ENCODE results near the gene KIF26A. TPM values are rescaled to one million over a fixed set of nuclear protein-coding genes. Genes with fewer than 3 reads are reported as not detected.

The KIF26A gene
- total and polyA plus RNA-seq, 2 of the 13 experiments (the other 11 are each of a cell fraction or from before 2014, with no cell fraction given) = not detected

DNA sequence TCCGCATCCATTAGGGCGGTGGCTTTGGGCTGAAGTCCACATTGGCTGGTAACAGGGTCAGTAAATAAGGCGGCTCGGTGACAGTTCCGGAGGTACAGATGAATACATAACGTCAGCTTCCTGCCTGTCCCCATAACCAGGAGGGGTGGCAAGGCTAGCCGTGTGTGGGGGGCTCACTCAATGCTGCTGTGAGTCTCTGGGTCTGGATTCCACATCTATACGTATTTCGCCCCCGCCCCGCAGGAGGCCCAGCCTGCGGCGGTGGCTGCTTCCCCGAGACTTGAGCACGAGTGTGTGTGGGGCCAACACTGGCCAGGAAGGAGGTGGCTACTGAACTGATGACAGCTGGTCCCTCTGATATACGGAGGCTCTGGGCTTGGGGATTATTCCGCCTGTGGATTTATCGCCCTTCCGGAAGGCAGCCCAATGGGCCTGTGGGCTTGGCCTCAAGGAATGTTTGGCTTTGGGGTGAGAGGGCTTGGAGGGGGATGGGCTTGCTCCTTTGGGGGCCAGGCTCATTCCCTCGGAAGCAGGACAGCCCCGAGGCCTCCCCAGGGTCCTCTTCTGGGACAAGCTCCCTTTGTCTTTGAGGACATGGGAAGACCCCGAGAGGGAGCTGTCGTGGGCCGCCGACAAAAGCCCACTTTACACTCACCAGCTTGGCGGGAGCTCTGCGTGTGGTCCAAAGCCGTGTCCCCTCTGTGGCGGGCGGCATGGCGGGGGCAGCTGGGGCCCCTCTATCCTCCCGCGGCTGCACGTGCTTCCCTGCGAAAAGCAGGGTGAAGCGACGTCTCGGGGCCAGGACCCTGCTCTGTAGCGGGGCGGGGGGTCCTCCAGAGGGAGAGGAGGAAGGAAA, 82.1 kb downstream of the KIF26A start:
- DNase-seq (ENCODE audit: low spot score) = no peak
- POLR2A ChIA-PET = no interaction called here
- Histone ChIP-seq H3K79me2 (ENCODE audit: insufficient read depth, low read length) (no peaks in the 10 kb centered on the region), H3K27me3 (ENCODE audit: control insufficient read depth in 1 of 2, insufficient read depth in 2 of 2, low read length in 2 of 2) (peaks cover 2 to 31% of the 10 kb centered on the region in 2 experiments; a peak in 4 of 5 replicates), H3K4me2 (ENCODE audit: low read depth, low read length) (no peak overlapping the region), H2AFZ (ENCODE audit: low read length) (no peak overlapping the region), H4K20me1 (ENCODE audit: insufficient read depth, low read length) (no peaks in the 10 kb centered on the region), H3K4me3 (replicated peaks in 1 of 3; ENCODE audit: insufficient read depth in 1 of 3, low read depth in 2 of 3, low read length in 3 of 3) (no peak overlapping the region), H3K27ac (ENCODE audit: extremely low read length, insufficient read depth, low read length) (no peak overlapping the region), H3K9ac (ENCODE audit: insufficient read depth, low read depth, low read length) (no peak overlapping the region), H3K36me3 (replicated peaks in 1 of 2; ENCODE audit: control insufficient read depth in 1 of 2, insufficient read depth in 2 of 2, low read length in 2 of 2) (no peaks in the 10 kb centered on the region), H3K4me1 (ENCODE audit: insufficient read depth, low read length) (peaks cover 10% of the 10 kb centered on the region), H3K9me3 (ENCODE audit: low read length) (no peaks in the 10 kb centered on the region)
- intact Hi-C loops (cut with micrococcal nuclease; ENCODE audit: unreplicated experiment) (no loop called here), in situ Hi-C loops (cut with HindIII; ENCODE audit: extremely low pct_ligation_motif_present, low pct_unique_long_range_greater_than_20kb) (no loop called here)
- WGBS (ENCODE audit: low lambda C conversion rate) = 55% methylated on average over 16 of the region's 40 CpGs
- CTCF ChIA-PET (ENCODE audit: low intra/inter-chr PET ratio, low total read pairs) = no interaction called here
- no TSS peak for BruUV-seq (replicated peaks)
- peak; percentile 31; the same call in 1 of the 3 replicates for ATAC-seq
- FAIRE-seq = no peak
- TF ChIP-seq KDM5B (CRISPR knock-in tag; IDR thresholded peaks at IDR 0.05; ENCODE audit: borderline replicate concordance) = no peak
- TF ChIP-seq CAMTA2 (CRISPR knock-in tag; IDR thresholded peaks at IDR 0.05; ENCODE audit: borderline replicate concordance) = no peak
- 0 out of 2 replicates have a peak, but pooled peaks have one; percentile 16 for TF ChIP-seq GABPA (IDR thresholded peaks at IDR 0.05; ENCODE audit: low read depth, low read length)
- peak; percentile 72; the same call in 1 of the 2 replicates for TF ChIP-seq GABPA (CRISPR knock-in tag; IDR thresholded peaks at IDR 0.05; ENCODE audit: low read depth)
- TF ChIP-seq, protein P1, sequence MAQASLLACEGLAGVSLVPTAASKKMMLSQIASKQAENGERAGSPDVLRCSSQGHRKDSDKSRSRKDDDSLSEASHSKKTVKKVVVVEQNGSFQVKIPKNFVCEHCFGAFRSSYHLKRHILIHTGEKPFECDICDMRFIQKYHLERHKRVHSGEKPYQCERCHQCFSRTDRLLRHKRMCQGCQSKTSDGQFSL (CRISPR knock-in tag; IDR thresholded peaks at IDR 0.05) = no peak
- peak; percentile 14; the same call in 1 of the 2 replicates for TF ChIP-seq SALL1 (CRISPR knock-in tag; IDR thresholded peaks at IDR 0.05)
- no peak for TF ChIP-seq HOXA9 (CRISPR knock-in tag; IDR thresholded peaks at IDR 0.05; ENCODE audit: borderline replicate concordance)
- no peak for TF ChIP-seq ZNF749 (CRISPR knock-in tag; IDR thresholded peaks at IDR 0.05; ENCODE audit: borderline replicate concordance)
- peak; percentile 15; the same call in 1 of the 2 replicates for TF ChIP-seq ETV5 (CRISPR knock-in tag; IDR thresholded peaks at IDR 0.05; ENCODE audit: borderline replicate concordance)
- TF ChIP-seq ARNT (IDR thresholded peaks at IDR 0.05) = no peak
- TF ChIP-seq, protein P2, sequence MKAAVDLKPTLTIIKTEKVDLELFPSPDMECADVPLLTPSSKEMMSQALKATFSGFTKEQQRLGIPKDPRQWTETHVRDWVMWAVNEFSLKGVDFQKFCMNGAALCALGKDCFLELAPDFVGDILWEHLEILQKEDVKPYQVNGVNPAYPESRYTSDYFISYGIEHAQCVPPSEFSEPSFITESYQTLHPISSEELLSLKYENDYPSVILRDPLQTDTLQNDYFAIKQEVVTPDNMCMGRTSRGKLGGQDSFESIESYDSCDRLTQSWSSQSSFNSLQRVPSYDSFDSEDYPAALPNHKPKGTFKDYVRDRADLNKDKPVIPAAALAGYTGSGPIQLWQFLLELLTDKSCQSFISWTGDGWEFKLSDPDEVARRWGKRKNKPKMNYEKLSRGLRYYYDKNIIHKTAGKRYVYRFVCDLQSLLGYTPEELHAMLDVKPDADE (CRISPR knock-in tag; IDR thresholded peaks at IDR 0.05) = no peak
- TF ChIP-seq KAT7 (CRISPR knock-in tag; IDR thresholded peaks at IDR 0.05; ENCODE audit: borderline replicate concordance) = no peak
- no peak for TF ChIP-seq ZNF232 (CRISPR knock-in tag; IDR thresholded peaks at IDR 0.05; ENCODE audit: borderline replicate concordance)
- TF ChIP-seq, protein P3, sequence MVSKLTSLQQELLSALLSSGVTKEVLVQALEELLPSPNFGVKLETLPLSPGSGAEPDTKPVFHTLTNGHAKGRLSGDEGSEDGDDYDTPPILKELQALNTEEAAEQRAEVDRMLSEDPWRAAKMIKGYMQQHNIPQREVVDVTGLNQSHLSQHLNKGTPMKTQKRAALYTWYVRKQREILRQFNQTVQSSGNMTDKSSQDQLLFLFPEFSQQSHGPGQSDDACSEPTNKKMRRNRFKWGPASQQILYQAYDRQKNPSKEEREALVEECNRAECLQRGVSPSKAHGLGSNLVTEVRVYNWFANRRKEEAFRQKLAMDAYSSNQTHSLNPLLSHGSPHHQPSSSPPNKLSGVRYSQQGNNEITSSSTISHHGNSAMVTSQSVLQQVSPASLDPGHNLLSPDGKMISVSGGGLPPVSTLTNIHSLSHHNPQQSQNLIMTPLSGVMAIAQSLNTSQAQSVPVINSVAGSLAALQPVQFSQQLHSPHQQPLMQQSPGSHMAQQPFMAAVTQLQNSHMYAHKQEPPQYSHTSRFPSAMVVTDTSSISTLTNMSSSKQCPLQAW (CRISPR knock-in tag; IDR thresholded peaks at IDR 0.05) = 0 out of 2 replicates have a peak, but pooled peaks have one; percentile 17
- TF ChIP-seq MIER2 (CRISPR knock-in tag; IDR thresholded peaks at IDR 0.05) = no peak
- TF ChIP-seq FOXO1 (CRISPR knock-in tag; IDR thresholded peaks at IDR 0.05) = no peak
- no peak for TF ChIP-seq ELF1 (CRISPR knock-in tag; IDR thresholded peaks at IDR 0.05)
- TF ChIP-seq SALL2 (CRISPR knock-in tag; IDR thresholded peaks at IDR 0.05) = no peak
- 0 out of 2 replicates have a peak, but pooled peaks have one; percentile 21 for TF ChIP-seq FOXA3 (CRISPR knock-in tag; IDR thresholded peaks at IDR 0.05)

Measured in HepG2 (cell line).